Hippocampal formation (tissue), 2 donors: ENCODE results near the gene EPC1.
"Not testable (repeated sequence)": the region's sequence is repeated elsewhere in the genome, so short reads cannot be mapped to it uniquely, and the experiment has no call there.

Experiments
- DNase-seq, 2 donors: peaks; one replicate each; lab custom pipeline; 2025; lab: John Stamatoyannopoulos, UW

The EPC1 gene

GRCh38 chr10:32371101-32371500, 24.1 kb upstream of the EPC1 start:
- no peak for DNase-seq

- peak; percentile 60 to 85 for DNase-seq
These were observed 21.0 kb upstream of the EPC1 start for GRCh38 chr10:32367793-32368453.

- DNase-seq, result no peak
These were observed 19.6 kb upstream of the EPC1 start for GRCh38 chr10:32366588-32366987.

GRCh38 chr10:32366111-32366510, 19.2 kb upstream of the EPC1 start:
- no peak for DNase-seq

- not testable (repeated sequence) for DNase-seq
These were observed 18.4 kb upstream of the EPC1 start for GRCh38 chr10:32365404-32365803.

- no peak for DNase-seq
These were observed 15.6 kb upstream of the EPC1 start for GRCh38 chr10:32362571-32362970.

- no peak for DNase-seq
These were observed 13.9 kb upstream of the EPC1 start for GRCh38 chr10:32360884-32361283.

- no peak for DNase-seq
These were observed 13.3 kb upstream of the EPC1 start for GRCh38 chr10:32360241-32360640.

- DNase-seq, result no peak
These were observed 10.2 kb upstream of the EPC1 start for GRCh38 chr10:32357056-32357735.

- not testable (repeated sequence) for DNase-seq
These were observed 7.7 kb upstream of the EPC1 start for GRCh38 chr10:32354690-32355089.

- DNase-seq, result no peak
These were observed 3.9 kb upstream of the EPC1 start for GRCh38 chr10:32350811-32351350.

GRCh38 chr10:32349968-32350738, 3.2 kb upstream of the EPC1 start:
- DNase-seq, result no peak

- no peak for DNase-seq
These were observed 2.2 kb upstream of the EPC1 start for GRCh38 chr10:32349199-32349585.

GRCh38 chr10:32348297-32349198, 1.6 kb upstream of the EPC1 start:
- DNase-seq, result no peak

GRCh38 chr10:32347363-32348022, 535 bp upstream of the EPC1 start:
- DNase-seq, result no peak

- DNase-seq, result peak; percentile 89 to 93
These were observed 816 bp downstream of the EPC1 start for GRCh38 chr10:32346134-32346550.

GRCh38 chr10:32341596-32341995, 5.4 kb downstream of the EPC1 start:
- DNase-seq, result no peak

GRCh38 chr10:32340596-32341180, 6.3 kb downstream of the EPC1 start:
- no peak for DNase-seq

- no peak for DNase-seq
These were observed 8.7 kb downstream of the EPC1 start for GRCh38 chr10:32338262-32338661.

GRCh38 chr10:32337350-32337749, 9.6 kb downstream of the EPC1 start:
- no peak for DNase-seq

GRCh38 chr10:32333849-32334248, 13.1 kb downstream of the EPC1 start:
- DNase-seq, result no peak
